HepG2 (cell line): ENCODE results near the gene NECTIN2. TPM values are rescaled to one million over a fixed set of nuclear protein-coding genes. Genes with fewer than 3 reads are reported as not detected.

Experiments used
- ETV5 ChIP-seq: IDR thresholded peaks from 2 replicates; pipeline ENCODE4 v1.6.1; 2018; ENCODE audit warnings: missing biosample characterization, missing genetic modification reagents, inconsistent platforms, borderline replicate concordance
- FLYWCH1 ChIP-seq: sonication (generic); formaldehyde crosslinking; IDR thresholded peaks from 2 replicates; pipeline ENCODE4 v1.8.1; 2023; ENCODE audit warnings: mild to moderate bottlenecking, missing genetic modification reagents
- GZF1 ChIP-seq: sonication (generic); formaldehyde crosslinking; IDR thresholded peaks from 2 replicates; pipeline ENCODE4 v1.5.1; 2020; ENCODE audit warnings: mild to moderate bottlenecking, missing genetic modification reagents
- JUND ChIP-seq: sonication (generic); formaldehyde crosslinking; IDR thresholded peaks from 2 replicates; pipeline ENCODE4 v1.8.0; 2022; ENCODE audit warnings: mild to moderate bottlenecking, missing genetic modification reagents
- PHF21A ChIP-seq: sonication (generic); formaldehyde crosslinking; IDR thresholded peaks from 2 replicates; pipeline ENCODE4 v1.5.0; 2020; ENCODE audit warnings: mild to moderate bottlenecking, missing genetic modification reagents
- PHF5A ChIP-seq: IDR thresholded peaks from one replicate; pipeline ENCODE4 v1.6.1; 2018; ENCODE audit warnings: low read depth, missing genetic modification reagents; ENCODE audit not compliant: unreplicated experiment
- RFX1 ChIP-seq: fragments of 450-650 bp; IDR thresholded peaks from 2 replicates; pipeline ENCODE4 v1.6.1; 2017
- SIN3A ChIP-seq: IDR thresholded peaks from 2 replicates; pipeline ENCODE4 v1.6.1; 2011; ENCODE audit warnings: low read depth, mild to moderate bottlenecking, control low read depth, low read length, borderline replicate concordance
- TCF12 ChIP-seq, 2 experiments: fragments of 450-650 bp in 1 of 2; sonication (generic) in 1 of 2; formaldehyde crosslinking in 1 of 2; IDR thresholded peaks; 2 replicates each; pipeline versions ENCODE4 v1.6.1 to v1.8.0; 2017 to 2022; ENCODE audit warnings: antibody characterized with exemption in 1 of 2, mild to moderate bottlenecking in 1 of 2, missing genetic modification reagents in 1 of 2, moderate library complexity in 1 of 2
- ZNF446 ChIP-seq: sonication (generic); formaldehyde crosslinking; IDR thresholded peaks from 2 replicates; pipeline ENCODE4 v1.5.0; 2020; ENCODE audit warnings: mild to moderate bottlenecking, missing genetic modification reagents
- ZNF629 ChIP-seq: sonication (generic); formaldehyde crosslinking; conservative IDR thresholded peaks from 2 replicates; pipeline ENCODE4 v1.5.0; 2020; ENCODE audit warnings: missing genetic modification reagents
- polyA plus RNA-seq, 8 experiments: library from polyadenylated mRNA; depleted of rRNA in 3 of 8; stranded (reverse) in 7 of 8; unstranded in 1 of 8; fragments of >200 nt; fragmentation: Illumina TruSeq in 4 of 8; extraction: Trizol in 4 of 8; gene quantifications; 2 replicates each; pipeline versions ENCODE4 v1.2.1 to v1.2.3, GENCODE V29; 2011 to 2016; ENCODE audit warnings: low read depth in 4 of 8, missing spikeins in 1 of 8, mixed read lengths in 1 of 8; ENCODE audit not compliant: insufficient read depth in 1 of 8
- total RNA-seq, 5 experiments: library from RNA; depleted of rRNA; stranded (reverse); fragments of >200 nt; fragmentation: Illumina TruSeq; extraction: Trizol; gene quantifications; 2 replicates each; pipeline ENCODE4 v1.2.3, GENCODE V29; 2016; ENCODE audit warnings: low read depth in 1 of 5
- TF ChIP-seq, protein P1 (sequence below): sonication (generic); formaldehyde crosslinking; IDR thresholded peaks from 2 replicates; pipeline ENCODE4 v1.5.0; 2020; ENCODE audit warnings: mild to moderate bottlenecking, missing genetic modification reagents
- TF ChIP-seq, protein P2 (sequence below): sonication (generic); formaldehyde crosslinking; IDR thresholded peaks from 2 replicates; pipeline ENCODE4 v1.5.0; 2020; ENCODE audit warnings: mild to moderate bottlenecking, low read depth, missing genetic modification reagents, borderline replicate concordance
- TF ChIP-seq, protein P3 (sequence below): sonication (generic); formaldehyde crosslinking; IDR thresholded peaks from 2 replicates; pipeline ENCODE4 v1.8.0; 2022; ENCODE audit warnings: mild to moderate bottlenecking, missing genetic modification reagents
- TF ChIP-seq, protein P4 (sequence below): sonication (generic); formaldehyde crosslinking; IDR thresholded peaks from 2 replicates; pipeline ENCODE4 v1.5.0; 2020; ENCODE audit warnings: missing genetic modification reagents, mild to moderate bottlenecking, borderline replicate concordance
- TF ChIP-seq, protein P5 (sequence below): sonication (generic); formaldehyde crosslinking; IDR thresholded peaks from 2 replicates; pipeline ENCODE4 v1.8.0; 2022; ENCODE audit warnings: mild to moderate bottlenecking, missing genetic modification reagents; ENCODE audit not compliant: insufficient replicate concordance
- TF ChIP-seq, protein P6 (sequence below): sonication (generic); formaldehyde crosslinking; IDR thresholded peaks from 2 replicates; pipeline ENCODE4 v1.4.0; 2020; ENCODE audit warnings: missing genetic modification reagents
- TF ChIP-seq, protein P7 (sequence below): sonication (generic); formaldehyde crosslinking; IDR thresholded peaks from 2 replicates; pipeline ENCODE4 v1.8.1; 2023; ENCODE audit warnings: mild to moderate bottlenecking, moderate library complexity, missing genetic modification reagents

NECTIN2 gene
- total and polyA plus RNA-seq, 2 of the 13 experiments (the other 11 are each of a cell fraction or from before 2014, with no cell fraction given): 75.4 to 114 TPM

DNA sequence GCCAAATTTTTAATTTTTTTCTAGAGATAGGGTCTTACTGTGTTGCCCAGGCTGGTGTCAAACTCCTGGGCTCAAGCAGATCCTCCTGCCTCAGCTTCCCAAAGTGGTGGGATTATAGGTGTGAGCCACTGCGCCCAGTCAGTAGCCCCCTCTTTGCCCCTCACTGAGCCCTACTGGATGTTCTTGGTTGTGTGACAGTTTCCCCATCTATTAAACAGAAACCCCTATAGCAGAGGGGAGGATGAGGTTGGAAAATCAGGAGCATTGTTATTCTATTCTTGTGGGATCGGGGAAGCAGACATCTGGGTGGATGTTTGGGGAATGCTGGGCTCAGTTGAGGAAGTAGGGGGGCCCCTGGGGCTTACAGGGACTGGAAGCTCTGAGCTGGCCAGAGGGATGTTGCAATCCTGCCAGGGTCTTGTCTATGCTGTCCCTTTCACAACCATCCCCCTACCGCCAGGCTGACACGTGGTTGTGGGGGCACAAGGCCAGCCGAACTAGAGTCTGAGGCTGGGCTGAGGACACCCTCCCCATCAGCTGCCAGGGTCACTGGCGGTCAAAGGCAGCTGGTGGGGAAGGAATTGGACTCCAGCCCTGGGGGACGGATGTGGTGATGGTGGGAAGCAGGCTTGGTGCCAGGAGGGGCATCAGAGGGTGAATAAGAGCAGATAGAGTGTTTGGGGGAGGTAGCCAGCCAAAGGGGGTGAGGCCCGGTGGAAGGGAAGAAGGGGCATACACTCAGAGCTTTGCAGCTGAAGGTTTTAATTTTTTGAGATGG, 79.2 kb downstream of the NECTIN2 start (continued):
- TF ChIP-seq, protein P1, sequence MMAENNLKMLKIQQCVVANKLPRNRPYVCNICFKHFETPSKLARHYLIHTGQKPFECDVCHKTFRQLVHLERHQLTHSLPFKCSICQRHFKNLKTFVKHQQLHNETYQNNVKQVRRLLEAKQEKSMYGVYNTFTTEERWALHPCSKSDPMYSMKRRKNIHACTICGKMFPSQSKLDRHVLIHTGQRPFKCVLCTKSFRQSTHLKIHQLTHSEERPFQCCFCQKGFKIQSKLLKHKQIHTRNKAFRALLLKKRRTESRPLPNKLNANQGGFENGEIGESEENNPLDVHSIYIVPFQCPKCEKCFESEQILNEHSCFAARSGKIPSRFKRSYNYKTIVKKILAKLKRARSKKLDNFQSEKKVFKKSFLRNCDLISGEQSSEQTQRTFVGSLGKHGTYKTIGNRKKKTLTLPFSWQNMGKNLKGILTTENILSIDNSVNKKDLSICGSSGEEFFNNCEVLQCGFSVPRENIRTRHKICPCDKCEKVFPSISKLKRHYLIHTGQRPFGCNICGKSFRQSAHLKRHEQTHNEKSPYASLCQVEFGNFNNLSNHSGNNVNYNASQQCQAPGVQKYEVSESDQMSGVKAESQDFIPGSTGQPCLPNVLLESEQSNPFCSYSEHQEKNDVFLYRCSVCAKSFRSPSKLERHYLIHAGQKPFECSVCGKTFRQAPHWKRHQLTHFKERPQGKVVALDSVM: peak; percentile 79
- TF ChIP-seq ZNF629 (CRISPR knock-in tag) (peak; percentile 65), ZNF446 (CRISPR knock-in tag) (0 out of 2 replicates have a peak, but pooled peaks have one; percentile 66), GZF1 (CRISPR knock-in tag) (no peak), ETV5 (peak; percentile 91), FLYWCH1 (CRISPR knock-in tag) (no peak), JUND (CRISPR knock-in tag) (peak; percentile 85), RFX1 (no peak), PHF5A (peak; percentile 77), SIN3A (peak; percentile 60; the same call in 1 of the 2 replicates), TCF12 (IDR thresholded peaks at IDR 0.05) (no peak), TCF12 (CRISPR knock-in tag; IDR thresholded peaks at IDR 0.05) (peak; percentile 99), PHF21A (peak; percentile 99)
- TF ChIP-seq, protein P2, sequence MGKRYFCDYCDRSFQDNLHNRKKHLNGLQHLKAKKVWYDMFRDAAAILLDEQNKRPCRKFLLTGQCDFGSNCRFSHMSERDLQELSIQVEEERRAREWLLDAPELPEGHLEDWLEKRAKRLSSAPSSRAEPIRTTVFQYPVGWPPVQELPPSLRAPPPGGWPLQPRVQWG: no peak
- TF ChIP-seq, protein P3, sequence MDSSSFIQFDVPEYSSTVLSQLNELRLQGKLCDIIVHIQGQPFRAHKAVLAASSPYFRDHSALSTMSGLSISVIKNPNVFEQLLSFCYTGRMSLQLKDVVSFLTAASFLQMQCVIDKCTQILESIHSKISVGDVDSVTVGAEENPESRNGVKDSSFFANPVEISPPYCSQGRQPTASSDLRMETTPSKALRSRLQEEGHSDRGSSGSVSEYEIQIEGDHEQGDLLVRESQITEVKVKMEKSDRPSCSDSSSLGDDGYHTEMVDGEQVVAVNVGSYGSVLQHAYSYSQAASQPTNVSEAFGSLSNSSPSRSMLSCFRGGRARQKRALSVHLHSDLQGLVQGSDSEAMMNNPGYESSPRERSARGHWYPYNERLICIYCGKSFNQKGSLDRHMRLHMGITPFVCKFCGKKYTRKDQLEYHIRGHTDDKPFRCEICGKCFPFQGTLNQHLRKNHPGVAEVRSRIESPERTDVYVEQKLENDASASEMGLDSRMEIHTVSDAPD (CRISPR knock-in tag): peak; percentile 98
- TF ChIP-seq, protein P4, sequence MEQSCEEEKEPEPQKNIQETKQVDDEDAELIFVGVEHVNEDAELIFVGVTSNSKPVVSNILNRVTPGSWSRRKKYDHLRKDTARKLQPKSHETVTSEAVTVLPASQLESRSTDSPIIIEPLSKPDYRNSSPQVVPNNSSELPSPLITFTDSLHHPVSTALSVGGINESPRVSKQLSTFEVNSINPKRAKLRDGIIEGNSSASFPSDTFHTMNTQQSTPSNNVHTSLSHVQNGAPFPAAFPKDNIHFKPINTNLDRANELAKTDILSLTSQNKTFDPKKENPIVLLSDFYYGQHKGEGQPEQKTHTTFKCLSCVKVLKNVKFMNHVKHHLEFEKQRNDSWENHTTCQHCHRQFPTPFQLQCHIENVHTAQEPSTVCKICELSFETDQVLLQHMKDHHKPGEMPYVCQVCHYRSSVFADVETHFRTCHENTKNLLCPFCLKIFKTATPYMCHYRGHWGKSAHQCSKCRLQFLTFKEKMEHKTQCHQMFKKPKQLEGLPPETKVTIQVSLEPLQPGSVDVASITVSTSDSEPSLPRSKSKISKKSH (CRISPR knock-in tag): peak; percentile 97
- TF ChIP-seq, protein P5, sequence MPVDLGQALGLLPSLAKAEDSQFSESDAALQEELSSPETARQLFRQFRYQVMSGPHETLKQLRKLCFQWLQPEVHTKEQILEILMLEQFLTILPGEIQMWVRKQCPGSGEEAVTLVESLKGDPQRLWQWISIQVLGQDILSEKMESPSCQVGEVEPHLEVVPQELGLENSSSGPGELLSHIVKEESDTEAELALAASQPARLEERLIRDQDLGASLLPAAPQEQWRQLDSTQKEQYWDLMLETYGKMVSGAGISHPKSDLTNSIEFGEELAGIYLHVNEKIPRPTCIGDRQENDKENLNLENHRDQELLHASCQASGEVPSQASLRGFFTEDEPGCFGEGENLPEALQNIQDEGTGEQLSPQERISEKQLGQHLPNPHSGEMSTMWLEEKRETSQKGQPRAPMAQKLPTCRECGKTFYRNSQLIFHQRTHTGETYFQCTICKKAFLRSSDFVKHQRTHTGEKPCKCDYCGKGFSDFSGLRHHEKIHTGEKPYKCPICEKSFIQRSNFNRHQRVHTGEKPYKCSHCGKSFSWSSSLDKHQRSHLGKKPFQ (CRISPR knock-in tag): peak; percentile 98
- TF ChIP-seq, protein P6, sequence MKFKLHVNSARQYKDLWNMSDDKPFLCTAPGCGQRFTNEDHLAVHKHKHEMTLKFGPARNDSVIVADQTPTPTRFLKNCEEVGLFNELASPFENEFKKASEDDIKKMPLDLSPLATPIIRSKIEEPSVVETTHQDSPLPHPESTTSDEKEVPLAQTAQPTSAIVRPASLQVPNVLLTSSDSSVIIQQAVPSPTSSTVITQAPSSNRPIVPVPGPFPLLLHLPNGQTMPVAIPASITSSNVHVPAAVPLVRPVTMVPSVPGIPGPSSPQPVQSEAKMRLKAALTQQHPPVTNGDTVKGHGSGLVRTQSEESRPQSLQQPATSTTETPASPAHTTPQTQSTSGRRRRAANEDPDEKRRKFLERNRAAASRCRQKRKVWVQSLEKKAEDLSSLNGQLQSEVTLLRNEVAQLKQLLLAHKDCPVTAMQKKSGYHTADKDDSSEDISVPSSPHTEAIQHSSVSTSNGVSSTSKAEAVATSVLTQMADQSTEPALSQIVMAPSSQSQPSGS (CRISPR knock-in tag): peak; percentile 88
- TF ChIP-seq, protein P7, sequence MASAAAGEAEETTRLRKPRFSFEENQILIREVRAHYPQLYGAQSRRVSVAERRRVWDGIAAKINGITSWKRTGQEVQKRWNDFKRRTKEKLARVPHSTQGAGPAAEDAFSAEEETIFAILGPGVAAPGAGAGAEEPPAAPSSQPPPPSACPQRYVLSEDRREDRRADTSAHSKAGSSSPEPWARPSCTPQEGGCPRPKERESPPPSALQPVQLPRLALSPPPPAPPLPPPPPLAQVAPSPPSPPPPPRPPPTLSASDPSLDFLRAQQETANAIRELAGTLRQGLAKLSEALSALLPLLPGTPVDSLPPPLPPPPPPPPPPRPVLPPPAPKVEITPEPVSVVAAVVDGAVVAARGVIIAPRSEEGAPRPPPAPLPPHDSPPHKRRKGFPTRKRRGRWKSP: peak; percentile 96
